Sigmoid colon (tissue), 4 donors: ENCODE measurements around the gene SPTBN1.

Source experiments
- EP300 ChIP-seq, 4 donors: sonication (generic); formaldehyde crosslinking; IDR thresholded peaks; one replicate each; pipeline ENCODE4 v1.6.1; 2017; ENCODE audit warnings: antibody characterized with exemption in 4 of 4
- POLR2A ChIP-seq, 2 donors: fragments of 450-650 bp; IDR thresholded peaks; one replicate each; pipeline ENCODE4 v1.6.1; 2016; ENCODE audit warnings: antibody characterized with exemption in 2 of 2, mild to moderate bottlenecking in 2 of 2, moderate library complexity in 2 of 2
- POLR2AphosphoS5 ChIP-seq, 4 donors: sonication (generic); formaldehyde crosslinking; IDR thresholded peaks; one replicate each; pipeline ENCODE4 v1.6.1; 2017; ENCODE audit warnings: antibody characterized with exemption in 4 of 4
- TF ChIP-seq, protein P1 (sequence below), 4 experiments: fragments of 450-650 bp in 3 of 4; fragments of 200-600 bp in 1 of 4; IDR thresholded peaks; one replicate each; pipeline ENCODE4 v1.5.1; 2016 to 2019; ENCODE audit warnings: antibody characterized with exemption in 4 of 4, mild to moderate bottlenecking in 3 of 4, moderate library complexity in 2 of 4

DNA sequence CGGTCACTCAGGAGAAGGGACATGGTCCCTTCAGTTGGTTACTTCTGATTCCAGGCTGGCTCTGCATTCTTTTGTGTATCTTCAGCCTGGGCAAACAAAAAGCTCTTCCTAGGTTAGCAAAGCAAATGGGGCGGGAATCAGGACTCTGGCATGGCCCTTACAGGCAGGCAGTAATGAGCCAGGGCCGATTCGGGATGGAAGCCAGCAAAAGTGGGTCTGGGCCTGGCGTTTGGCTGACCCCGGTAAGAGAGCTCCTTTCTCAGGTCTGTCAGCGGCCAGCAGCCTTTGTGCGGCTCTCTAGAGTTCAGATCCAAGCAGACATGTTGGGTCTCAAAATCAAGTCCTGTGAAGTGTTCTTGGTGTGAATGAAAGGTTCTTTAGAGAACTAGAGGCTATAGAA is 185.9 kb downstream of the SPTBN1 start:
- no peak for TF ChIP-seq EP300 (IDR thresholded peaks at IDR 0.05)
- no peak for TF ChIP-seq POLR2A (IDR thresholded peaks at IDR 0.05)
- TF ChIP-seq, protein P1, sequence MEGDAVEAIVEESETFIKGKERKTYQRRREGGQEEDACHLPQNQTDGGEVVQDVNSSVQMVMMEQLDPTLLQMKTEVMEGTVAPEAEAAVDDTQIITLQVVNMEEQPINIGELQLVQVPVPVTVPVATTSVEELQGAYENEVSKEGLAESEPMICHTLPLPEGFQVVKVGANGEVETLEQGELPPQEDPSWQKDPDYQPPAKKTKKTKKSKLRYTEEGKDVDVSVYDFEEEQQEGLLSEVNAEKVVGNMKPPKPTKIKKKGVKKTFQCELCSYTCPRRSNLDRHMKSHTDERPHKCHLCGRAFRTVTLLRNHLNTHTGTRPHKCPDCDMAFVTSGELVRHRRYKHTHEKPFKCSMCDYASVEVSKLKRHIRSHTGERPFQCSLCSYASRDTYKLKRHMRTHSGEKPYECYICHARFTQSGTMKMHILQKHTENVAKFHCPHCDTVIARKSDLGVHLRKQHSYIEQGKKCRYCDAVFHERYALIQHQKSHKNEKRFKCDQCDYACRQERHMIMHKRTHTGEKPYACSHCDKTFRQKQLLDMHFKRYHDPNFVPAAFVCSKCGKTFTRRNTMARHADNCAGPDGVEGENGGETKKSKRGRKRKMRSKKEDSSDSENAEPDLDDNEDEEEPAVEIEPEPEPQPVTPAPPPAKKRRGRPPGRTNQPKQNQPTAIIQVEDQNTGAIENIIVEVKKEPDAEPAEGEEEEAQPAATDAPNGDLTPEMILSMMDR (IDR thresholded peaks at IDR 0.05) = no peak
- no peak for TF ChIP-seq POLR2AphosphoS5 (IDR thresholded peaks at IDR 0.05)
